Measurements from ENCODE around the gene SFSWAP. TPM values are rescaled to one million over a fixed set of nuclear protein-coding genes. Genes with fewer than 3 reads are reported as not detected.

SFSWAP gene
- total RNA-seq, 1 donor, result 31.1 TPM

GRCh38 chr12:131795064-131795463, 84.2 kb downstream of the SFSWAP start:
- Histone ChIP-seq H3K36me3 (ENCODE audit: insufficient read depth, low read length) (peaks cover 30% of the 10 kb centered on the region), H3K27ac (ENCODE audit: low read depth, low read length) (no peak overlapping the region), H3K4me1 (ENCODE audit: insufficient read depth, low read length) (no peaks in the 10 kb centered on the region), H3K79me2 (ENCODE audit: insufficient read depth, low read length) (no peaks in the 10 kb centered on the region), H3K27me3 (ENCODE audit: insufficient read depth, low read length) (no peaks in the 10 kb centered on the region), H3K4me2 (ENCODE audit: insufficient read depth, low read length) (no peak overlapping the region), H3K4me3 (ENCODE audit: insufficient read depth, low read length) (no peak overlapping the region), H3K9me3 (ENCODE audit: low read depth, low read length) (no peaks in the 10 kb centered on the region), H2AFZ (ENCODE audit: low read length) (no peak overlapping the region), H4K20me1 (ENCODE audit: insufficient read depth, low read length) (no peaks in the 10 kb centered on the region)
- no peak for DNase-seq (ENCODE audit: insufficient read length, low spot score, missing footprints)
- TF ChIP-seq, protein P1, sequence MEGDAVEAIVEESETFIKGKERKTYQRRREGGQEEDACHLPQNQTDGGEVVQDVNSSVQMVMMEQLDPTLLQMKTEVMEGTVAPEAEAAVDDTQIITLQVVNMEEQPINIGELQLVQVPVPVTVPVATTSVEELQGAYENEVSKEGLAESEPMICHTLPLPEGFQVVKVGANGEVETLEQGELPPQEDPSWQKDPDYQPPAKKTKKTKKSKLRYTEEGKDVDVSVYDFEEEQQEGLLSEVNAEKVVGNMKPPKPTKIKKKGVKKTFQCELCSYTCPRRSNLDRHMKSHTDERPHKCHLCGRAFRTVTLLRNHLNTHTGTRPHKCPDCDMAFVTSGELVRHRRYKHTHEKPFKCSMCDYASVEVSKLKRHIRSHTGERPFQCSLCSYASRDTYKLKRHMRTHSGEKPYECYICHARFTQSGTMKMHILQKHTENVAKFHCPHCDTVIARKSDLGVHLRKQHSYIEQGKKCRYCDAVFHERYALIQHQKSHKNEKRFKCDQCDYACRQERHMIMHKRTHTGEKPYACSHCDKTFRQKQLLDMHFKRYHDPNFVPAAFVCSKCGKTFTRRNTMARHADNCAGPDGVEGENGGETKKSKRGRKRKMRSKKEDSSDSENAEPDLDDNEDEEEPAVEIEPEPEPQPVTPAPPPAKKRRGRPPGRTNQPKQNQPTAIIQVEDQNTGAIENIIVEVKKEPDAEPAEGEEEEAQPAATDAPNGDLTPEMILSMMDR (IDR thresholded peaks at IDR 0.05; ENCODE audit: extremely low read depth, low read depth, low read length), result no peak

DNA sequence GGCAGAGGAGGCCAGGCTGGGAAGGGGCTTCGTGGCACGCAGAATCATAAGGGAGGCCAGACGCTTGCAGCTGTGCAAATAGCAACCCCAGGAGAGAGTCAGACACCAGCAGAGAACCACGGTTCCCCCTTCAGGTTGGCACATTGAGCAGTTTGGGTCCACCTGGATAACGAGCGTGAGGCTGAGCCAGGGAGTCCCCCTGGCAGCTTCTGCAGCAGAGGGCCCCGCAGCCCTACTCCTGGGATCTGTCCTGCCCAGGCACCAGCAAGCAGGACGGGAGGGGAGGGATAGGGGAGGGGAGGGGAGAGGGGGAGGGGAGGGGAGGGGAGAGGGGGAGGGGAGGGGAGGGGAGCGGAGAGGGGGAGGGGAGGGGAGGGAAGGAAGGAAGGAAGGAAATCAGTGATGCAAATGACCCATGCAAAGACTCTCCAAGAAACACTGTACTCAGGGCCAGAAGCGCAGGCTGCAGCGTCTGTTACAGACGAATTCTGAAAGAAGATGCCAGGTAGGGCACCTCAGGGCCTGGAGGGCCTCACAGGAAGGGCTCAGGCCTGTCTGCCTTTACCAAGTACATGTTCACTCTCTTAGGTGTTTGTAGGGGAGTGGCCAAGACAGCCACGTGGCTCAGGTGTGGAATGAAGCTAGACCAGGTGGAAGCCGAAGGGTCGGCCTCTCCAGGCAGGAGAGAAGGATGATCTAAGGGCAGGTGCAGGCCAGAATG, 85.0 kb downstream of the SFSWAP start:
- Histone ChIP-seq H2AFZ (ENCODE audit: low read length) (no peak overlapping the region), H3K4me3 (ENCODE audit: insufficient read depth, low read length) (no peak overlapping the region), H3K9me3 (ENCODE audit: low read depth, low read length) (no peaks in the 10 kb centered on the region), H3K4me1 (ENCODE audit: insufficient read depth, low read length) (no peaks in the 10 kb centered on the region), H3K27me3 (ENCODE audit: insufficient read depth, low read length) (no peaks in the 10 kb centered on the region), H4K20me1 (ENCODE audit: insufficient read depth, low read length) (no peaks in the 10 kb centered on the region), H3K27ac (ENCODE audit: low read depth, low read length) (no peak overlapping the region), H3K36me3 (ENCODE audit: insufficient read depth, low read length) (peaks cover 27% of the 10 kb centered on the region), H3K4me2 (ENCODE audit: insufficient read depth, low read length) (no peak overlapping the region), H3K79me2 (ENCODE audit: insufficient read depth, low read length) (no peaks in the 10 kb centered on the region)
- TF ChIP-seq, protein P1 (IDR thresholded peaks at IDR 0.05; ENCODE audit: extremely low read depth, low read depth, low read length), result no peak
- DNase-seq (ENCODE audit: insufficient read length, low spot score, missing footprints), result no peak

GRCh38 chr12:131796411-131796736, 85.5 kb downstream of the SFSWAP start:
- TF ChIP-seq, protein P1 (IDR thresholded peaks at IDR 0.05; ENCODE audit: extremely low read depth, low read depth, low read length), result no peak
- Histone ChIP-seq H3K4me3 (ENCODE audit: insufficient read depth, low read length) (no peak overlapping the region), H4K20me1 (ENCODE audit: insufficient read depth, low read length) (no peaks in the 10 kb centered on the region), H3K4me1 (ENCODE audit: insufficient read depth, low read length) (no peaks in the 10 kb centered on the region), H3K36me3 (ENCODE audit: insufficient read depth, low read length) (peaks cover 22% of the 10 kb centered on the region), H3K27ac (ENCODE audit: low read depth, low read length) (no peak overlapping the region), H2AFZ (ENCODE audit: low read length) (no peak overlapping the region), H3K79me2 (ENCODE audit: insufficient read depth, low read length) (no peaks in the 10 kb centered on the region), H3K27me3 (ENCODE audit: insufficient read depth, low read length) (no peaks in the 10 kb centered on the region), H3K9me3 (ENCODE audit: low read depth, low read length) (no peaks in the 10 kb centered on the region), H3K4me2 (ENCODE audit: insufficient read depth, low read length) (no peak overlapping the region)
- DNase-seq (ENCODE audit: insufficient read length, low spot score, missing footprints), result no peak

GRCh38 chr12:131796754-131797587, 86.1 kb downstream of the SFSWAP start:
- Histone ChIP-seq H3K27me3 (ENCODE audit: insufficient read depth, low read length) (no peaks in the 10 kb centered on the region), H2AFZ (ENCODE audit: low read length) (no peak overlapping the region), H3K36me3 (ENCODE audit: insufficient read depth, low read length) (peaks cover 16% of the 10 kb centered on the region), H3K4me2 (ENCODE audit: insufficient read depth, low read length) (no peak overlapping the region), H3K9me3 (ENCODE audit: low read depth, low read length) (no peaks in the 10 kb centered on the region), H3K27ac (ENCODE audit: low read depth, low read length) (no peak overlapping the region), H3K4me1 (ENCODE audit: insufficient read depth, low read length) (no peaks in the 10 kb centered on the region), H3K79me2 (ENCODE audit: insufficient read depth, low read length) (no peaks in the 10 kb centered on the region), H4K20me1 (ENCODE audit: insufficient read depth, low read length) (no peaks in the 10 kb centered on the region), H3K4me3 (ENCODE audit: insufficient read depth, low read length) (no peak overlapping the region)
- no peak for DNase-seq (ENCODE audit: insufficient read length, low spot score, missing footprints)
- TF ChIP-seq, protein P1 (IDR thresholded peaks at IDR 0.05; ENCODE audit: extremely low read depth, low read depth, low read length), result no peak

Measured in osteoblast (primary cell).